WERI-Rb-1 (cell line): ENCODE measurements around the gene TEX38.

Experiments used
- DNase-seq: peaks from one replicate; pipeline ENCODE4 v3.0.0-alpha.2; 2020
- H3K27ac ChIP-seq: fragments of 250-450 bp; sonication (Bioruptor Pico); 2 replicates; pipeline ENCODE4 v1.5.1; 2020; ENCODE audit warnings: mild to moderate bottlenecking, moderate library complexity
- H3K27me3 ChIP-seq: fragments of 250-450 bp; sonication (Bioruptor Pico); 2 replicates; pipeline ENCODE4 v1.5.1; 2021; ENCODE audit warnings: mild to moderate bottlenecking, low read depth, moderate library complexity; ENCODE audit not compliant: insufficient read depth, severe bottlenecking
- H3K36me3 ChIP-seq: fragments of 250-450 bp; sonication (Bioruptor Pico); 2 replicates; pipeline ENCODE4 v1.5.1; 2020; ENCODE audit warnings: mild to moderate bottlenecking, moderate library complexity
- H3K4me3 ChIP-seq: 2 replicates; pipeline ENCODE4 v1.5.1; 2011; ENCODE audit warnings: low read depth, mild to moderate bottlenecking, control low read depth, low read length
- H3K9me3 ChIP-seq: fragments of 250-450 bp; sonication (Bioruptor Pico); 2 replicates; pipeline ENCODE4 v1.5.1; 2021; ENCODE audit warnings: mild to moderate bottlenecking, moderate library complexity; ENCODE audit not compliant: severe bottlenecking
- CTCF ChIP-seq: IDR thresholded peaks from 2 replicates; pipeline ENCODE4 v1.5.1; 2011; ENCODE audit warnings: low read depth, mild to moderate bottlenecking, control low read depth, inconsistent platforms, low read length

TEX38 gene

GRCh38 chr1:46687093-46687659 is 15.5 kb downstream of the TEX38 start:
- H3K36me3 ChIP-seq: peaks cover 84% of the 10 kb centered on the region
- no peak for TF ChIP-seq CTCF
- DNase-seq: no peak
- no peaks in the 10 kb centered on the region for H3K27me3 ChIP-seq
- H3K4me3 ChIP-seq: no peak overlapping the region
- no peaks in the 10 kb centered on the region for H3K9me3 ChIP-seq
- no peak overlapping the region for H3K27ac ChIP-seq

GRCh38 chr1:46687921-46688509 is 16.4 kb downstream of the TEX38 start:
- no peak for TF ChIP-seq CTCF
- DNase-seq: no peak
- H3K27ac ChIP-seq: no peak overlapping the region
- peaks cover 76% of the 10 kb centered on the region for H3K36me3 ChIP-seq
- no peaks in the 10 kb centered on the region for H3K9me3 ChIP-seq
- H3K4me3 ChIP-seq: no peak overlapping the region
- H3K27me3 ChIP-seq: no peaks in the 10 kb centered on the region

- Histone ChIP-seq H3K4me3 (no peak overlapping the region), H3K27ac (no peak overlapping the region), H3K36me3 (peaks cover 62% of the 10 kb centered on the region), H3K27me3 (no peaks in the 10 kb centered on the region), H3K9me3 (no peaks in the 10 kb centered on the region)
- no peak for TF ChIP-seq CTCF
- no peak for DNase-seq
These were observed 17.7 kb downstream of the TEX38 start for GRCh38 chr1:46689356-46689755.

GRCh38 chr1:46689897-46690296 is 18.2 kb downstream of the TEX38 start:
- Histone ChIP-seq H3K27ac (no peak overlapping the region), H3K36me3 (peaks cover 57% of the 10 kb centered on the region)
- TF ChIP-seq CTCF: no peak

GRCh38 chr1:46690931-46691421 is 19.3 kb downstream of the TEX38 start:
- no peak for TF ChIP-seq CTCF
- Histone ChIP-seq H3K9me3 (no peaks in the 10 kb centered on the region), H3K27me3 (no peaks in the 10 kb centered on the region), H3K4me3 (no peak overlapping the region), H3K27ac (no peak overlapping the region), H3K36me3 (peaks cover 60% of the 10 kb centered on the region)
- no peak for DNase-seq

More at GRCh38 chr1:46689897-46690296, 18.2 kb downstream of the TEX38 start:
- DNase-seq: no peak
- Histone ChIP-seq H3K27me3 (no peaks in the 10 kb centered on the region), H3K4me3 (no peak overlapping the region), H3K9me3 (no peaks in the 10 kb centered on the region)
